Neural progenitor cell (in vitro differentiated cells): ENCODE results near the gene ZNF860.

ENCODE experiments used
- EZH2 ChIP-seq: fragments of 200-600 bp; sonication (generic); IDR thresholded peaks from 2 replicates; pipeline ENCODE4 v1.6.1; 2017; ENCODE audit warnings: antibody characterized with exemption, mild to moderate bottlenecking, moderate library complexity
- TF ChIP-seq, protein P1 (sequence below): fragments of 200-600 bp; sonication (generic); IDR thresholded peaks from 2 replicates; pipeline ENCODE4 v1.5.1; 2017; ENCODE audit warnings: antibody characterized with exemption, mild to moderate bottlenecking

DNA sequence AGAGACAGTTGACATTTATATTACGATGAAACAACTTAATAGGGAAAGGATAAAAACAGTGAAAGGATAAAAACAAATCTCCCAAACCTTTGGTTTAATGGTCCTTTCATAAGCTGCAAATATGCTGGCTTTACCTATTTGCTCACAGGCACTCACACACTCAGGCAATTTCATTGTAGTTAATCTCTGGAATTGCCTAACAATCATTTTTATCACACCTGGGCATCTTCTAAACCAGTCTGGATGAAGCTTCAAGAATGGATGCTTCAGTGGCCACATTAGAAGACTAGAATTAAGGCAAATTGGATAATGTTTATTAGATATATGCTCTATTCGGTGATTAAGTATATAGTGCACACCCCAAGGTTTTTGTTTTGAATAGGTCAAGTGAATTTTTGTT lies 14.0 kb upstream of the ZNF860 start:
- TF ChIP-seq, protein P1, sequence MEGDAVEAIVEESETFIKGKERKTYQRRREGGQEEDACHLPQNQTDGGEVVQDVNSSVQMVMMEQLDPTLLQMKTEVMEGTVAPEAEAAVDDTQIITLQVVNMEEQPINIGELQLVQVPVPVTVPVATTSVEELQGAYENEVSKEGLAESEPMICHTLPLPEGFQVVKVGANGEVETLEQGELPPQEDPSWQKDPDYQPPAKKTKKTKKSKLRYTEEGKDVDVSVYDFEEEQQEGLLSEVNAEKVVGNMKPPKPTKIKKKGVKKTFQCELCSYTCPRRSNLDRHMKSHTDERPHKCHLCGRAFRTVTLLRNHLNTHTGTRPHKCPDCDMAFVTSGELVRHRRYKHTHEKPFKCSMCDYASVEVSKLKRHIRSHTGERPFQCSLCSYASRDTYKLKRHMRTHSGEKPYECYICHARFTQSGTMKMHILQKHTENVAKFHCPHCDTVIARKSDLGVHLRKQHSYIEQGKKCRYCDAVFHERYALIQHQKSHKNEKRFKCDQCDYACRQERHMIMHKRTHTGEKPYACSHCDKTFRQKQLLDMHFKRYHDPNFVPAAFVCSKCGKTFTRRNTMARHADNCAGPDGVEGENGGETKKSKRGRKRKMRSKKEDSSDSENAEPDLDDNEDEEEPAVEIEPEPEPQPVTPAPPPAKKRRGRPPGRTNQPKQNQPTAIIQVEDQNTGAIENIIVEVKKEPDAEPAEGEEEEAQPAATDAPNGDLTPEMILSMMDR, result no peak
- no peak for TF ChIP-seq EZH2
